ENCODE measurements around the gene ATXN1. TPM values are rescaled to one million over a fixed set of nuclear protein-coding genes. Genes with fewer than 3 reads are reported as not detected.

Gene ATXN1
- total RNA-seq, 3 donors from 2014 or later, result 30.4 to 87.3 (median 50.1) TPM

DNA sequence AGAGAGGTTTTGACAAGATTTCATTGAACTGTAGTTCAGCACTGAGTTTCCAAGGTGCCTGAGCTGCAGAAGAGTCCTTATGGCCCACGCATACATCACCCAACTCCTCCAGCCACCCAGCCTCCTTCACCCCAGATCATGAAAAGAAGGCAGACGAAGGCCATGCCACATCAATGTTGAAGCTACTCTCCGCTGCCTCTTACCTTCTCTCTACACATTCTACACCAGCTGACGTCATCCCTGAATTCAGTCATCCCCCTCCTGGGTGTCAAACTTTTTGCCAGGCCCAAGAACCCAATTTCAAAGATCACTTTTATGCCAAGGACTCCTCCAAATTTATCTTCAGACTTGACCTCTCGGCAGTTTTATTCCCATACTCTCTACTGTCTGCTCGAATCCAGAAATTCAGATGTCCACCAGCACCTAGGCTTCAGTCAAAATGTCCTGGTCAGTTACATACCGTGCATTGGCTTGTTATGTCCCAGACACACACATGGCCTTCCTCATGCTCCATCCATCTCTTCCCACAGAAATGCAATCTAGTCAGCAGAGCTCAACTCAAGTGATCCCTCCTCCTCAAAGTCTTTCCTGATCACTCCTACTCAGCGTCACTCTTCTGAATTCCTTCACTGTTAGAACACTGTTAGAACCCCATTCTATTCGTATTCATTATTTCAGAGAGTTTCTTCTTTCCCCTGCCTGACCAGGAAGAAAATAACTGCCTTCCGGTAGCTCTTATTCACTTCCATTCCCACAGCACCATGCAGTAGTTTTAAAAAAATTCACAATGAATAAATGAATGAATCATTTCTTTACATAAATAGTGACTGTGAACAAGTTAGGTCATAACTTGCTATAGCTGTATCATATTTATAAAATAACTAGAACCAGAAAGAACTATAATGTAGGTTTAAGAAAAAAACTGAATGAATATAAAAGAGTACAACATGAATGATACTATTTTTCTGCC lies 11.5 kb downstream of the ATXN1 start:
- H3K9me3 ChIP-seq, result no peaks in the 10 kb centered on the region
- TF ChIP-seq, protein P1, sequence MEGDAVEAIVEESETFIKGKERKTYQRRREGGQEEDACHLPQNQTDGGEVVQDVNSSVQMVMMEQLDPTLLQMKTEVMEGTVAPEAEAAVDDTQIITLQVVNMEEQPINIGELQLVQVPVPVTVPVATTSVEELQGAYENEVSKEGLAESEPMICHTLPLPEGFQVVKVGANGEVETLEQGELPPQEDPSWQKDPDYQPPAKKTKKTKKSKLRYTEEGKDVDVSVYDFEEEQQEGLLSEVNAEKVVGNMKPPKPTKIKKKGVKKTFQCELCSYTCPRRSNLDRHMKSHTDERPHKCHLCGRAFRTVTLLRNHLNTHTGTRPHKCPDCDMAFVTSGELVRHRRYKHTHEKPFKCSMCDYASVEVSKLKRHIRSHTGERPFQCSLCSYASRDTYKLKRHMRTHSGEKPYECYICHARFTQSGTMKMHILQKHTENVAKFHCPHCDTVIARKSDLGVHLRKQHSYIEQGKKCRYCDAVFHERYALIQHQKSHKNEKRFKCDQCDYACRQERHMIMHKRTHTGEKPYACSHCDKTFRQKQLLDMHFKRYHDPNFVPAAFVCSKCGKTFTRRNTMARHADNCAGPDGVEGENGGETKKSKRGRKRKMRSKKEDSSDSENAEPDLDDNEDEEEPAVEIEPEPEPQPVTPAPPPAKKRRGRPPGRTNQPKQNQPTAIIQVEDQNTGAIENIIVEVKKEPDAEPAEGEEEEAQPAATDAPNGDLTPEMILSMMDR (IDR thresholded peaks at IDR 0.05), result no peak
- H3K4me3 ChIP-seq, result no peak overlapping the region
- H3K4me1 ChIP-seq (ENCODE audit: low read depth), result peaks cover 47% of the 10 kb centered on the region
- intact Hi-C loops (cut with DNase I, micrococcal nuclease), result no loop called here
- DNase-seq (no peak), ATAC-seq (no peak)
- H3K36me3 ChIP-seq (ENCODE audit: low read depth), result no peaks in the 10 kb centered on the region

DNA sequence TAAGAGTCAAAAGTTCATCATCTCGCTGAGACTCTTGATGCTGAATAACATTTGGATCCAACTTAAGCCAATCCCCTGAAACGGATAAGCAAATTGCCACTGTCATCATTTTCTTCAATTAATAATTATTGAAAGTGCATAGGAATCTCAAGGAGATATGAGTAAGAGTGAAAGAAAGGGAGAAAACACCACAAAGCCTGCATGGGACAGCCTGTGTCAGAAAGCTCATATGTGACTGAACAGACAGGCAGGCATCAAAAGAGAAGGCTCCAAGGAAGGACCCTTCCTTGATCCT lies 13.3 kb downstream of the ATXN1 start:
- Histone ChIP-seq H3K9me3 (no peaks in the 10 kb centered on the region), H3K4me1 (ENCODE audit: low read depth) (peaks cover 35% of the 10 kb centered on the region), H3K4me3 (no peak overlapping the region), H3K36me3 (ENCODE audit: low read depth) (no peaks in the 10 kb centered on the region)
- intact Hi-C loops (cut with DNase I, micrococcal nuclease), result no loop called here
- DNase-seq (no peak), ATAC-seq (no peak)
- TF ChIP-seq, protein P1 (IDR thresholded peaks at IDR 0.05), result no peak

DNA sequence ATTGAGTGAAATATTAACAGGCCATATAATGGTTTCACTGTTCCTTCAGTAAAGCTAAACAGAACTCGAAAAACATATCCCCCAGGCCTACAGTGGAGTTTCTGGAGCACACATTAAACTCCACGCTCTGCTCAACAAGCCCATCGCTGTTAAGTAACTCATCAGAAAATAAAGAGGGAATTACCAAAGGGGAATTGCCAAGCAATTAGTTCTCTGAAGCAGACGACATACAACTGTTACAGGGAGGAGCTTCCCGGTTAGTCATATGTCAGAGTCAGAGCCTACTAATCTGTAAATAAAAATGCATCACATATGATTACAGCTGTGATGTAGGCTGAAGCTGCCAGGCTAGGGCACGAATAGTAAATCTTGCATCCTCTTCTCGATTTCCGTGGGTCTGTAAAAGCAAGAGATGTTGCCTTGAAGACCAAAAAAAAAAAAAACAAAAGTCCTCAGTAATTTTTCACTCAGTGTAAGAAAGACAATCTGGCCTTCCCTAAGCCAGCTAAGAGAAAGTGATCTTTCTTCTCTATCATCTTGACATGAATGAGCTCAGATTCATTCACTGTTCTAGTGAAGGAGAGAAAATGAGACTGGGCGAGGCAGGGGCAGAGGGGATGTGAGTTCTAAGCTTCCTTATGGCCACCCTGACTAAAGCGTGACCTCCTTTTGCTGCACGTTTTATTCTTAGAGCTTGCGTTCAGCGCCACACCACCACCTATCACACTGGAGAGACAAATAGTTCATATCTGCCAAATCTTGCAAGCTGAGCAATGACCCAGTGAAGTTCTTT lies 13.8 kb downstream of the ATXN1 start:
- Histone ChIP-seq H3K36me3 (ENCODE audit: low read depth) (no peaks in the 10 kb centered on the region), H3K4me3 (no peak overlapping the region), H3K9me3 (no peaks in the 10 kb centered on the region), H3K4me1 (ENCODE audit: low read depth) (peaks cover 29% of the 10 kb centered on the region)
- DNase-seq (no peak), ATAC-seq (peak; percentile 80)
- TF ChIP-seq, protein P1 (IDR thresholded peaks at IDR 0.05), result no peak
- intact Hi-C loops (cut with DNase I, micrococcal nuclease), result no loop called here

DNA sequence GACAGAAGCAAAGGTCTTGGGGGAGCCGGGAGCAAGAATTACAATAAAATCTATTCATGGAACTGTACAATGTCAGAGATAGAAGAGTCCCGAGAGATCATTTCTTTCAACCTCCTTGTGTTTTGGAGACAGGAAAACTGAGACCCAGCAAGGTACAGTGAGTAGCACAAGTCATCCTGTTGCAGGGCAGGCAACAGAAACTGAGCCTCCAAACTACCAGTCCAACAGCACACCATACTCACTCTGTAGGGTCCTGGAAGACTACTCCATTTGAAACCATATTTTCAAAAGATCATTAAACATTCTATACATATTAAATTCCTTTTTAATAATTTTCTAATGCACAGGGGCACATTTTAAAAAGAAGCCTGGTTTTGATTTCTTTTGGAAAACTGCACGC lies 14.4 kb downstream of the ATXN1 start:
- TF ChIP-seq, protein P1 (IDR thresholded peaks at IDR 0.05), result no peak
- peaks cover 24% of the 10 kb centered on the region for H3K4me1 ChIP-seq (ENCODE audit: low read depth)
- no peak for DNase-seq
- H3K9me3 ChIP-seq, result no peaks in the 10 kb centered on the region
- no peak overlapping the region for H3K4me3 ChIP-seq
- intact Hi-C loops (cut with DNase I, micrococcal nuclease), result no loop called here
- H3K36me3 ChIP-seq (ENCODE audit: low read depth), result no peaks in the 10 kb centered on the region
- no peak for ATAC-seq

DNA sequence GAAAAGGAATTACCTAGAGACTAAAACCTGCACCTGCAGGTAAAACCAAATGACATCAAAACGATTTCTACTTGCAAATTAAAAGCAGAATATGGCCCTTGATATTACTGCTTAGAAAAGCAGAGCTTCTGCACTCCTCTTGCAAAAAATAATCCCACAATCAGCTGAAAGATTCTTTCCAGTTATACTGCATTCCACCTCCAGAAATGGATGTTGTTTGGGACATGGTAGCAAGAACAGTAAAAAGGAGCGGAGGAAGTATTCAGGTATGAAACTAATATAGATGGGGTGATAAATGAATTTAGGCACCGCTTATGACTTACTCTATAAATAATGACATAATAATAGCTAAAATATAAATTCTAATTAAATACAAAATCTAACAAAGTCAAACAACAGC lies 14.9 kb downstream of the ATXN1 start:
- intact Hi-C loops (cut with DNase I, micrococcal nuclease), result no loop called here
- no peak overlapping the region for H3K4me3 ChIP-seq
- H3K9me3 ChIP-seq, result no peaks in the 10 kb centered on the region
- ATAC-seq (no peak), DNase-seq (no peak)
- H3K36me3 ChIP-seq (ENCODE audit: low read depth), result no peaks in the 10 kb centered on the region
- TF ChIP-seq, protein P1 (IDR thresholded peaks at IDR 0.05), result no peak
- H3K4me1 ChIP-seq (ENCODE audit: low read depth), result peaks cover 21% of the 10 kb centered on the region

Data from mucosa of descending colon (tissue), 3 donors.